HEK293T (cell line): ENCODE measurements around the gene CAVIN4.

ENCODE experiments used
- CTCF ChIA-PET: fragments of 350-600 bp; formaldehyde crosslinking; extraction: SDS; loops from one replicate; lab custom pipeline; 2021; ENCODE audit warnings: antibody characterized with exemption, inconsistent platforms; lab: Yijun Ruan, JAX
- POLR2A ChIA-PET: fragments of 350-600 bp; formaldehyde crosslinking; extraction: SDS; loops from one replicate; lab custom pipeline; 2020; ENCODE audit warnings: antibody characterized with exemption, inconsistent platforms; lab: Yijun Ruan, JAX
- DNase-seq: peaks from one replicate; pipeline ENCODE4 v3.0.0; 2012; ENCODE audit warnings: mixed read lengths; ENCODE audit errors: extremely low spot score
- ARNT ChIP-seq: fragments of 450-650 bp; IDR thresholded peaks from 2 replicates; pipeline ENCODE4 v1.6.1; 2017; ENCODE audit warnings: mild to moderate bottlenecking
- BHLHE40 ChIP-seq: fragments of 450-650 bp; IDR thresholded peaks from 2 replicates; pipeline ENCODE4 v1.6.1; 2016; ENCODE audit warnings: mild to moderate bottlenecking, moderate library complexity, borderline replicate concordance
- CTBP1 ChIP-seq: fragments of 450-650 bp; IDR thresholded peaks from 2 replicates; pipeline ENCODE4 v1.6.1; 2016; ENCODE audit warnings: borderline replicate concordance
- ELF4 ChIP-seq: fragments of 450-650 bp; IDR thresholded peaks from 2 replicates; pipeline ENCODE4 v1.6.1; 2017; ENCODE audit warnings: antibody characterized with exemption
- FOXA1 ChIP-seq: fragments of 450-650 bp; IDR thresholded peaks from 2 replicates; pipeline ENCODE4 v1.6.1; 2016; ENCODE audit warnings: mild to moderate bottlenecking
- FOXK2 ChIP-seq: fragments of 450-650 bp; IDR thresholded peaks from 2 replicates; pipeline ENCODE4 v1.6.1; 2016; ENCODE audit warnings: mild to moderate bottlenecking
- FOXM1 ChIP-seq: fragments of 450-650 bp; IDR thresholded peaks from 2 replicates; pipeline ENCODE4 v1.6.1; 2017; ENCODE audit warnings: mild to moderate bottlenecking, borderline replicate concordance
- HDGF ChIP-seq: fragments of 450-650 bp; IDR thresholded peaks from 2 replicates; pipeline ENCODE4 v1.6.1; 2017; ENCODE audit warnings: antibody characterized with exemption, borderline replicate concordance
- L3MBTL2 ChIP-seq: fragments of 450-650 bp; conservative IDR thresholded peaks from 2 replicates; pipeline ENCODE4 v1.6.1; 2016; ENCODE audit warnings: mild to moderate bottlenecking
- LEF1 ChIP-seq: fragments of 450-650 bp; IDR thresholded peaks from 2 replicates; pipeline ENCODE4 v1.6.1; 2017; ENCODE audit warnings: mild to moderate bottlenecking, borderline replicate concordance
- NFRKB ChIP-seq: fragments of 450-650 bp; IDR thresholded peaks from 2 replicates; pipeline ENCODE4 v1.6.1; 2016; ENCODE audit warnings: mild to moderate bottlenecking, moderate library complexity
- PKNOX1 ChIP-seq: fragments of 450-650 bp; IDR thresholded peaks from 2 replicates; pipeline ENCODE4 v1.6.1; 2016
- SP1 ChIP-seq: fragments of 450-650 bp; IDR thresholded peaks from 2 replicates; pipeline ENCODE4 v1.6.1; 2017
- SUZ12 ChIP-seq: fragments of 450-650 bp; IDR thresholded peaks from 2 replicates; pipeline ENCODE4 v1.6.1; 2016; ENCODE audit warnings: mild to moderate bottlenecking
- TARDBP ChIP-seq: fragments of 450-650 bp; IDR thresholded peaks from 2 replicates; pipeline ENCODE4 v1.6.1; 2016
- ZNF384 ChIP-seq: fragments of 450-650 bp; IDR thresholded peaks from 2 replicates; pipeline ENCODE4 v1.6.1; 2016

CAVIN4 gene

DNA sequence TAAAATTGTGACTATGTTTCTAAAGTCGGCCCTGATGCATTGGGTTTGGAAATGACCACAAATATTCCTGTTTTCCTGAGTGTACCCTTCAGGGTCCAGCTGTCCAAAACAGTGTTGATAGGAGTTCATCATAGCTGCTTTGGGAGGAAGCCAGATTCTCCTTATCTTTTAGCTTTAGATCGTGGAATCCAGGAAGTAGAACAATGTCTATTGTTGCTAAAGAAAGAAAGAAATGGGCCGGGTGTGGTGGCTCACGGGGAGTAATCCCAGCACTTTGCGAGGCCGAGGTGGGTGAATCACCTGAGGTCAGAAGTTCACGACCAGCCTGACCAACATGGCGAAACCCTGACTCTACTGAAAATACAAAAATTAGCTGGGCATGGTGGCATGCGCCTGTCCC lies 9.5 kb downstream of the CAVIN4 start:
- DNase-seq = no peak
- TF ChIP-seq FOXK2 (no peak), HDGF (no peak), ELF4 (no peak), BHLHE40 (no peak), ARNT (no peak)
- POLR2A ChIA-PET = no interaction called here
- CTCF ChIA-PET = interaction anchor here (0.7 kb wide), 1 partner anchor 8 kb away, joined by 3 read pairs; no protein-coding TSS in a partner anchor

DNA sequence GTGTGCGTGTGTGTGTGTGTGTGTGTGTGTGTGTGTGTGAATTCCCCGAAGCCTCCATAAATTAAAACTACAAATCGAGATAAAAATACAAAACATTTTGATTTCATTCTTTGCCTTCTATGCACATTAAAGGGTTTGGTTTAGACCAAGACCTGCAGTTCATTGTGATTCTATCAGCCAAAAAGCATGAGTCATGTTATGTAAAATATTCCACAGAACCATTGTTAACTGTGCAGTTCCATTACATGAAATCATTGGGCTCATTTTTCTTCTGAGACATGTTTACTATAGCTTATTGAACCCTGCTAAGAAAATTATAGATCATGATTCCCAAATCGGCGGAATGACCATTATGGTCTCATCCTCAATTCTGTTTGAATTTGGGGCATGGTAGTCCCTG lies 11.7 kb downstream of the CAVIN4 start:
- TF ChIP-seq FOXK2 (no peak), ARNT (no peak), HDGF (no peak), CTBP1 (no peak), BHLHE40 (no peak), FOXA1 (no peak), SUZ12 (no peak), TARDBP (no peak), FOXM1 (no peak)
- ChIA-PET POLR2A (no interaction called here), CTCF (interaction anchor here (0.9 kb wide), 1 partner anchor 11 kb away, joined by 4 read pairs; no protein-coding TSS in a partner anchor)
- DNase-seq = no peak

- no peak for DNase-seq
- POLR2A ChIA-PET = no interaction called here
- CTCF ChIA-PET = interaction anchor here (0.9 kb wide), 1 partner anchor 11 kb away, joined by 4 read pairs; no protein-coding TSS in a partner anchor
- TF ChIP-seq FOXM1 (no peak), FOXK2 (no peak), LEF1 (no peak), PKNOX1 (no peak), SUZ12 (no peak), BHLHE40 (no peak)
Measured at GRCh38 chr9:100590481-100590880, 12.6 kb downstream of the CAVIN4 start.

GRCh38 chr9:100591139-100591538 lies 13.3 kb downstream of the CAVIN4 start:
- ChIA-PET POLR2A (no interaction called here), CTCF (no interaction called here)
- DNase-seq = no peak
- TF ChIP-seq FOXM1 (no peak), SP1 (no peak), SUZ12 (no peak), TARDBP (no peak), ELF4 (no peak), ARNT (no peak), LEF1 (no peak), BHLHE40 (no peak), FOXK2 (no peak), CTBP1 (no peak)

GRCh38 chr9:100591639-100592412 lies 13.9 kb downstream of the CAVIN4 start:
- CTCF ChIA-PET = no interaction called here
- no peak for DNase-seq
- TF ChIP-seq ARNT (no peak), NFRKB (no peak), HDGF (no peak), L3MBTL2 (no peak), ZNF384 (no peak), FOXM1 (no peak)
- POLR2A ChIA-PET = no interaction called here

DNA sequence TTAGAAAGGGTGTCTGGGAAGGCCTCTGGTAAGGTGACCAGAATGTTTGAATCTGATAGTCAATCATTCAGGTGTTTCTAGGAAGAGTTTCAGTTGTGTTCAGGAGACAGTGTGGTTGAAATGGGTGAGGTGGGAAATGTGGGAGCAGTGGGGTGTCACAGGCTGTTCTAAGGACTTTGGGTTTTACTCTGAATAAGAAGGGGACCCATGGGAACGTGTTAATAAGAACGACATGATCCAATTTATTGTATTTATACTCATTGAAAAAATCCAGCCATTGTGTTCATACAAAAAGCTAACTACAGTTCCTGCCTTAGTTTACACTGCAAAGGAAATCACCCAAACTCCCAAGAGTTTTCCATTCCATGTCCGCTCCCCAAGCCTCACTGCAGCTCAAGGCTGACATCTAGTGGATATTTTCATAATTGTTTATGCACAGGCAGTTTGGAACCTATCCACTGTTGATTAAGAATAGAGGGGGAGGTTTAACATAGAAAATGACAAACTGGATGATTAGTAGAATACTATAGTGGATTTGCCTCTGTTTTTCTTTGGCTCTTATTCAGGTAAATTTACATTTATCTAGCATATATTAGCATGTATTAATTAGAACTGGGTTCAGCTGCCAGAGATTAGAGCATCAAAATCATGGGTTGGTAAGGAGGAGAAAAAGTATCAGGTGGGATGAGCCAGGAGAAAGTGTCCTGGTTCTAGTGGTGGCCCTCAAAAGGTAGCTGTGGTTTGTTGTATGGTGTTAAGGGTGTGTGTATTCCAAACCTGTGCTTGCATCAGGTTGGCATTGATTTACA lies 17.7 kb downstream of the CAVIN4 start:
- CTCF ChIA-PET = interaction anchor here (0.6 to 1.6 kb wide), 4 partner anchors 8 to 274 kb away, joined by 3 to 6 read pairs (median 4); no protein-coding TSS in a partner anchor
- no peak for TF ChIP-seq TARDBP
- TF ChIP-seq ARNT = no peak
- no peak for TF ChIP-seq LEF1
- TF ChIP-seq FOXA1 = no peak
- no peak for TF ChIP-seq ZNF384
- DNase-seq = peak; percentile 55
- POLR2A ChIA-PET = no interaction called here

- TF ChIP-seq ARNT (no peak), FOXA1 (no peak), TARDBP (no peak), HDGF (no peak), SUZ12 (no peak), ELF4 (no peak), L3MBTL2 (no peak)
- ChIA-PET CTCF (no interaction called here), POLR2A (no interaction called here)
- no peak for DNase-seq
Measured at GRCh38 chr9:100597236-100597635, 19.4 kb downstream of the CAVIN4 start.
